PC-3 (cell line): ENCODE data around the gene SSC5D. TPM values are rescaled to one million over a fixed set of nuclear protein-coding genes. Genes with fewer than 3 reads are reported as not detected.

Experiments
- ATAC-seq: fragments of 200-7000 bp; cut with Tn5 transposase; 2 replicates; pipeline ENCODE4 v1.9.1; 2020; ENCODE audit warnings: mild to moderate bottlenecking, moderate library complexity
- BruUV-seq: library from RNA; stranded (reverse); fragments of 400-500 nt; replicated peaks from 2 replicates; lab custom pipeline; 2021; lab: Mats Ljungman, UMichigan
- CTCF ChIA-PET: fragments of 300-600 bp; sonication (Branson Sonifier 250); formaldehyde crosslinking; loops from one replicate; lab custom pipeline; 2022; ENCODE audit warnings: antibody characterized with exemption; lab: Charles Lee
- POLR2A ChIA-PET: fragments of 300-600 bp; sonication (Branson Sonifier 250); formaldehyde crosslinking; loops from one replicate; lab custom pipeline; 2022; ENCODE audit warnings: antibody characterized with exemption; ENCODE audit not compliant: unreplicated experiment; lab: Charles Lee
- DNase-seq: peaks from one replicate; pipeline ENCODE4 v3.0.0-alpha.2; 2015
- H2AFZ ChIP-seq: fragments of 300-600 bp; sonication (generic); 2 replicates; pipeline ENCODE4 v1.6.0; 2016; ENCODE audit warnings: antibody characterized with exemption, low read length
- H3F3A ChIP-seq: fragments of 300-600 bp; sonication (generic); one replicate; pipeline ENCODE4 v1.6.0; 2017; ENCODE audit warnings: antibody characterized with exemption, low read length, control low read depth, mild to moderate bottlenecking; ENCODE audit not compliant: unreplicated experiment
- H3K27ac ChIP-seq: fragments of 300-600 bp; sonication (generic); 2 replicates; pipeline ENCODE4 v1.5.1; 2016; ENCODE audit warnings: mild to moderate bottlenecking, low read length
- H3K27me3 ChIP-seq: fragments of 300-600 bp; sonication (generic); 2 replicates; pipeline ENCODE4 v1.6.1; 2016; ENCODE audit warnings: low read length, mixed read lengths
- H3K36me3 ChIP-seq: fragments of 300-600 bp; sonication (generic); 2 replicates; pipeline ENCODE4 v1.6.1; 2016; ENCODE audit warnings: low read depth, mixed run types, low read length, mixed read lengths
- H3K4me1 ChIP-seq: fragments of 300-600 bp; sonication (generic); 2 replicates; pipeline ENCODE4 v1.5.1; 2016; ENCODE audit warnings: low read length; ENCODE audit not compliant: insufficient read depth
- H3K4me2 ChIP-seq: fragments of 300-600 bp; sonication (generic); 2 replicates; pipeline ENCODE4 v1.6.0; 2016; ENCODE audit warnings: low read length
- H3K4me3 ChIP-seq: fragments of 300-600 bp; sonication (generic); 2 replicates; pipeline ENCODE4 v1.5.1; 2016; ENCODE audit warnings: mild to moderate bottlenecking, low read length, mixed read lengths
- H3K79me2 ChIP-seq: fragments of 300-600 bp; sonication (generic); 2 replicates; pipeline ENCODE4 v1.6.1; 2017; ENCODE audit warnings: low read length, mixed read lengths
- H3K9ac ChIP-seq: fragments of 300-600 bp; sonication (generic); 2 replicates; pipeline ENCODE4 v1.6.0; 2016; ENCODE audit warnings: mild to moderate bottlenecking, low read length
- H3K9me2 ChIP-seq: fragments of 300-600 bp; sonication (generic); replicated peaks from 2 replicates; pipeline ENCODE4 v1.6.1; 2016; ENCODE audit warnings: mixed run types, low read length, mixed read lengths
- H3K9me3 ChIP-seq: fragments of 300-600 bp; sonication (generic); 2 replicates; pipeline ENCODE4 v1.6.1; 2016; ENCODE audit warnings: low read length, mixed read lengths
- H4K20me1 ChIP-seq: fragments of 300-600 bp; sonication (generic); 2 replicates; pipeline ENCODE4 v1.6.1; 2016; ENCODE audit warnings: low read length, mixed read lengths
- EZH2 ChIP-seq: fragments of 300-600 bp; sonication (generic); IDR thresholded peaks from one replicate; pipeline ENCODE4 v1.6.1; 2017; ENCODE audit warnings: antibody characterized with exemption, mild to moderate bottlenecking, low read length; ENCODE audit not compliant: unreplicated experiment
- EZH2phosphoT487 ChIP-seq: fragments of 300-600 bp; sonication (generic); IDR thresholded peaks from 2 replicates; pipeline ENCODE4 v1.6.1; 2018; ENCODE audit warnings: mild to moderate bottlenecking, antibody characterized with exemption, low read length, borderline replicate concordance
- intact Hi-C: fragments of 100-400 bp; cut with micrococcal nuclease; formaldehyde crosslinking; loops from 2 replicates; pipeline ENCODE4 v1.9.0; 2023
- total RNA-seq: library from RNA; depleted of rRNA; stranded (reverse); fragments of >200 nt; gene quantifications from 2 replicates; pipeline ENCODE4 v1.2.3, GENCODE V29; 2014
- TF ChIP-seq, protein P1 (sequence below): fragments of 300-600 bp; sonication (generic); conservative IDR thresholded peaks from 2 replicates; pipeline ENCODE4 v1.5.1; 2017; ENCODE audit warnings: antibody characterized with exemption, low read depth, mild to moderate bottlenecking, low read length

The SSC5D gene
- total RNA-seq, 1 experiment from 2014 or later: not detected

DNA sequence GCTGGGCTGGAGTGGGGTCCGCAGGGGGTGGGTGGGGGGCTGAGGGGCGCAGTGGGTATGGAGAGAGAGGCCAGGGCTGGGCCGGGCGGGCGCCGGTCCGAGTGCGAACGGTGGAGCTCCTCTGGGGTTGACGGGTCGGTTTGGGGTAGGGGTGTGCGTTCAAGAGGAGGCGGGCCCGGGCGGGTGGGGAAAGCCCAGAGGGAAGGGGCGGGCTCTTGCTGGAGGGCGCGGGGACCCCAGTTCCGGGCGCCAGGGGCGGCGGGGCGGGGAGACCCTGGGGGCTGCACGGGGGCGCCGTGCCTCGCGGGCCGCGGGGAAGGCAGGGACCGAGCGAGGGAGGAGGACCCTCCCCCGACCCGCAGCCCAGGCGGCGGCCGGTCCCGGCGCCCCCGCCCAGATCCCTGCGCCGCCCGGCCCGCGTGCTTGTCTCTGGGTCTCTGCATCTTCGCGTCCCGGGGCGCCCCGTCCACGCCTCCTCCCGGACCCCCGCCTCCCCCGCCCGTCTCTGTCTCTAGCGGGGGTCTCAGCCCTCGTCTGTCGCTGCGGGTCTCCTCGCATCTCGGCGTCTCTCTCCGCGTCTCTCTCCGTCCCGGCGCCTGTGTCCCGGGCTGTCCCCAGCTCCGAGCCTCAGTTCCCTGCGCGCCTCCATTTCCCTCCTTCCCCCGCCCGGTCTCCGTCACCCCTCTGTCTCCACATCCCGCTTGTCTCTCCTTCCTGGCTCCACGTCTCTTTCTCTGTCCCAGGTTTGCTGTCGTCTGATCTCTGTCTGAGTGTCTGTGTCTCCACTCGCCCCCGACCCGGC, 36.9 kb upstream of the SSC5D start:
- intact Hi-C loops: no loop called here
- H3K79me2 ChIP-seq: no peaks in the 10 kb centered on the region
- ATAC-seq: no peak
- no peaks in the 10 kb centered on the region for H3K9me3 ChIP-seq
- no peaks in the 10 kb centered on the region for H4K20me1 ChIP-seq
- H2AFZ ChIP-seq: no peak overlapping the region
- no peaks in the 10 kb centered on the region for H3K4me1 ChIP-seq
- TF ChIP-seq EZH2 (peak; percentile 96), EZH2phosphoT487 (peak; percentile 18; the same call in 1 of the 2 replicates)
- TF ChIP-seq, protein P1, sequence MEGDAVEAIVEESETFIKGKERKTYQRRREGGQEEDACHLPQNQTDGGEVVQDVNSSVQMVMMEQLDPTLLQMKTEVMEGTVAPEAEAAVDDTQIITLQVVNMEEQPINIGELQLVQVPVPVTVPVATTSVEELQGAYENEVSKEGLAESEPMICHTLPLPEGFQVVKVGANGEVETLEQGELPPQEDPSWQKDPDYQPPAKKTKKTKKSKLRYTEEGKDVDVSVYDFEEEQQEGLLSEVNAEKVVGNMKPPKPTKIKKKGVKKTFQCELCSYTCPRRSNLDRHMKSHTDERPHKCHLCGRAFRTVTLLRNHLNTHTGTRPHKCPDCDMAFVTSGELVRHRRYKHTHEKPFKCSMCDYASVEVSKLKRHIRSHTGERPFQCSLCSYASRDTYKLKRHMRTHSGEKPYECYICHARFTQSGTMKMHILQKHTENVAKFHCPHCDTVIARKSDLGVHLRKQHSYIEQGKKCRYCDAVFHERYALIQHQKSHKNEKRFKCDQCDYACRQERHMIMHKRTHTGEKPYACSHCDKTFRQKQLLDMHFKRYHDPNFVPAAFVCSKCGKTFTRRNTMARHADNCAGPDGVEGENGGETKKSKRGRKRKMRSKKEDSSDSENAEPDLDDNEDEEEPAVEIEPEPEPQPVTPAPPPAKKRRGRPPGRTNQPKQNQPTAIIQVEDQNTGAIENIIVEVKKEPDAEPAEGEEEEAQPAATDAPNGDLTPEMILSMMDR: no peak
- peaks cover 20% of the 10 kb centered on the region for H3K27me3 ChIP-seq
- ChIA-PET CTCF (no interaction called here), POLR2A (interaction anchor here (0.6 kb wide), 1 partner anchor 172 kb away, joined by 9 read pairs; no protein-coding TSS in a partner anchor)
- no peak for DNase-seq
- H3K4me2 ChIP-seq: no peak overlapping the region
- peaks cover 10% of the 10 kb centered on the region; the same call in 1 of the 2 replicates for H3K36me3 ChIP-seq
- no peaks in the 10 kb centered on the region for H3F3A ChIP-seq
- no peak overlapping the region for H3K27ac ChIP-seq
- no peaks in the 10 kb centered on the region for H3K9me2 ChIP-seq
- H3K9ac ChIP-seq: no peak overlapping the region
- H3K4me3 ChIP-seq: no peak overlapping the region
- BruUV-seq: no TSS peak

DNA sequence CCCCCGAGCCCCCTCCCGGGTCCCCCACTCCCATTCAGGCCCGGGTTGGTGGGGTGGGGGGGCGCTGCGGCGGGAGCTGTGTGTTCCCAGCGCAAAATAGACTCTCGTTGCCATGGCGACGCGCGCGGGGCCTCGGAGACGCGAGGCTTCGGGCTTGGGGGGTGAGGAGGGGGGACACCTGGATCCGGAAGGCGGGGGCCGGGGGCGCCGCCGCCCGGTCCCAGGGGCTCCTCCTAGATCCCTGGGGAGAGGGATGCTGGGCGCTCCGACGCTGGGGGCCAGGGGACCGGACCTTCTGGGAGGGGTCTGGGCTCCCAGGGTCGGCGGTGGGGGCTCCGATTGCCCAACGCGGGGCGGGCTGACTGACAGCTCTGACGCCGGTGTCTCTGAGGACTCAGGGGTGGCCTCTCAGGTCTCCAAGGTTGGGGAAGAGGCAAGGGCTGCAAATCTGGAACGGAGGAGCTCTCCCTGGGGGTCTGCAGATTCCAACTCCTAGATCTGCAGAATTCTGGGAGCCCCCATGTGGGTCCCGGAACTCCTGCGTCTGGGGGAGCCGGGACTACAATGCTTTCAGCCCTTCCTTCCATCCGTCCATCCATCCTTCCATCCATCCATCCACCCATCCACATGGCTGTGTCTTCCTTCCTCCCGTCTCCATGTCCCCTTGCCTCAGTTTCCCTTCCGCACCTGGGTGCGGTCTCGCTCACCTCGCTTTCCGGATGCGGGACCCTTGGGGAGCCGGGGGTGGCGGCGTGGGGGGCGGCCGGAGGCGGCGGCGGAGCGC, 36.1 kb upstream of the SSC5D start:
- TF ChIP-seq EZH2: no peak
- TF ChIP-seq EZH2phosphoT487: no peak
- no peaks in the 10 kb centered on the region for H3K79me2 ChIP-seq
- ChIA-PET CTCF (no interaction called here), POLR2A (no interaction called here)
- no peak overlapping the region for H3K9ac ChIP-seq
- no peaks in the 10 kb centered on the region for H3F3A ChIP-seq
- peaks cover 12% of the 10 kb centered on the region; the same call in 1 of the 2 replicates for H3K36me3 ChIP-seq
- ATAC-seq (no peak), DNase-seq (no peak)
- H3K27ac ChIP-seq: no peak overlapping the region
- BruUV-seq: no TSS peak
- H3K4me1 ChIP-seq: no peaks in the 10 kb centered on the region
- no peak overlapping the region for H3K4me2 ChIP-seq
- H3K27me3 ChIP-seq: peaks cover 17% of the 10 kb centered on the region
- no peak overlapping the region for H2AFZ ChIP-seq
- H3K4me3 ChIP-seq: no peak overlapping the region
- intact Hi-C loops: no loop called here
- H3K9me2 ChIP-seq: no peaks in the 10 kb centered on the region
- H3K9me3 ChIP-seq: no peaks in the 10 kb centered on the region
- H4K20me1 ChIP-seq: no peaks in the 10 kb centered on the region

- Histone ChIP-seq H3K9me2 (no peaks in the 10 kb centered on the region), H3K79me2 (no peaks in the 10 kb centered on the region), H3K27ac (no peak overlapping the region), H3K9ac (no peak overlapping the region), H3K9me3 (no peaks in the 10 kb centered on the region), H3K27me3 (peaks cover 17% of the 10 kb centered on the region), H4K20me1 (no peaks in the 10 kb centered on the region), H3K36me3 (peaks cover 12% of the 10 kb centered on the region; the same call in 1 of the 2 replicates), H3K4me2 (no peak overlapping the region), H3K4me1 (no peaks in the 10 kb centered on the region), H3K4me3 (no peak overlapping the region), H2AFZ (no peak overlapping the region), H3F3A (no peaks in the 10 kb centered on the region)
- POLR2A ChIA-PET: no interaction called here
- TF ChIP-seq EZH2 (no peak), EZH2phosphoT487 (no peak)
- TF ChIP-seq, protein P1: no peak
- no TSS peak for BruUV-seq
- CTCF ChIA-PET: no interaction called here
- ATAC-seq (peak; percentile 39), DNase-seq (peak; percentile 57)
- intact Hi-C loops: no loop called here
Measured at GRCh38 chr19:55452749-55453346, 35.4 kb upstream of the SSC5D start.
